GM12891 (cell line): ENCODE measurements around the gene NELFCD.

Source experiments
- PAX5 ChIP-seq: IDR thresholded peaks from 2 replicates; pipeline ENCODE4 v1.6.1; 2011; ENCODE audit warnings: low read length, moderate library complexity, mild to moderate bottlenecking; ENCODE audit not compliant: insufficient read depth, severe bottlenecking
- POLR2A ChIP-seq: IDR thresholded peaks from 2 replicates; pipeline ENCODE4 v1.6.1; 2011; ENCODE audit warnings: low read depth, low read length, control low read depth
- POLR2AphosphoS5 ChIP-seq: IDR thresholded peaks from 2 replicates; pipeline ENCODE4 v1.6.1; 2011; ENCODE audit warnings: low read depth, low read length, control low read depth
- SPI1 ChIP-seq: IDR thresholded peaks from 2 replicates; pipeline ENCODE4 v1.6.1; 2011; ENCODE audit warnings: low read depth, low read length, control low read depth
- TAF1 ChIP-seq: IDR thresholded peaks from 2 replicates; pipeline ENCODE4 v1.6.1; 2011; ENCODE audit warnings: low read depth, low read length, control low read depth

DNA sequence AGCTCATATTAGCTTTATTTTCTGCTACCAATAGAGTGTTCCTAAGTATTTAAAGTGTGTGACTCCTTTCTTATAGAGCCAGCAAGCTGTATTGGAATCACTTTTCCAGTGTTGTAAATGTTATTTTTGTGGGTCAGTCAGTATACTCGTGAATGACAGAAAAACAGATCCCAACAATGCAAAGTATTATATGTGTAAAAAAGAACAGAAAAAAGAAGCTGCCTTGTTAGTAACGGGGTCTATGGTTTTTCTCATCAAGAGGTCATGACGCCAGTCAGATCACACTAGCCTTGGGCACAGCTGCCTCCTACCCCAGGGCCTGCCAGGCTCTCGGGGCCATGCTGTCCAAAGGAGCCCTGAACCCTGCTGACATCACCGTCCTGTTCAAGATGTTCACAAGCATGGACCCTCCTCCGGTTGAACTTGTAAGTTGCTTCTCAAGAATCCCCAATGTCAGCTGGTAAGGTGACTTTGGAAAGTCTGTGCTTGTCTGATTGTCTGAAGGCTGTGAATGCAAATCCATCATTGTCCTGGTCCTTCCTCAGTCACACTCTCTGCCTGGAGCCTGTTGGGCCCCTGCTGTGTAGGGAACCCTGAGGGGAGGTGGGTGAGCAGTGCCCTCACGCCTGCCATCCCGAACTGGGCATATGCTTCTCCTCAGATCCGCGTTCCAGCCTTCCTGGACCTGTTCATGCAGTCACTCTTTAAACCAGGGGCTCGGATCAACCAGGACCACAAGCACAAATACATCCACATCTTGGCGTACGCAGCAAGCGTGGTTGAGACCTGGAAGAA is 9.8 kb downstream of the NELFCD start:
- TF ChIP-seq POLR2A (no peak), PAX5 (no peak), POLR2AphosphoS5 (no peak), TAF1 (no peak), SPI1 (no peak)
